HL-60/S4 (cell line): ENCODE results near the gene CELSR2.
"Not testable (repeated sequence)": the region's sequence is repeated elsewhere in the genome, so short reads cannot be mapped to it uniquely, and the experiment has no call there.

ENCODE experiments used
- in situ Hi-C: fragments of 300-500 bp; cut with MboI; formaldehyde crosslinking; loops from 2 replicates; pipeline ENCODE4 v1.14.3; 2022; ENCODE audit warnings: low sequenced_read_pairs

The CELSR2 gene

GRCh38 chr1:109295712-109296415 is 46.5 kb downstream of the CELSR2 start:
- in situ Hi-C loops, result no loop called here

GRCh38 chr1:109296782-109297181 is 47.4 kb downstream of the CELSR2 start:
- in situ Hi-C loops, result no loop called here

- in situ Hi-C loops, result no loop called here
These were observed 49.6 kb downstream of the CELSR2 start for GRCh38 chr1:109298666-109299557.

- in situ Hi-C loops, result no loop called here
These were observed 50.4 kb downstream of the CELSR2 start for GRCh38 chr1:109299558-109300343.

DNA sequence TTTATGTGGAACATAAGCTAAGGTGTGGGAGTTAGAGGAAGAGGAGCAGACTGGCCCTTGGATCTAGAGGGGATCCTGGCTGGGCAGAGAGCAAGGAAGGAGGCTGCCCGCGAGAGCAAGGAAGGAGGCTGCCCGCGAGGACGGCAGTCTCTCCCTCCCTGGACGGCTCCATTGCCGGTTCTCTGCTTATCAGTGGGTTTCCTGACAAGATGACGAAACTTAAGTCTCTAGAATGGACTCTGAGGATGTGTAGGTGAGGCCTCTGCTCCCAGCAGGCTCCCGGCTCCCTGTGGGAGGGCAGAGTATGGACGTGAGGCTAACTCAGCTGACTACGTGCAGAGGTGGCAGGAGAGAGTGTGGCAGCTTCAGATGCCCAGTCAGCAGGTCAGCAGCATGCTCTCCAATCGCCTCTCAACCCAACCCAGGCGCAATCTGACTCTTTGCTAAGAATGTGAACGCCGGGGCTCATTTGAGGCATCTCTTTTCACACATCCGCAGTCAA is 51.4 kb downstream of the CELSR2 start:
- in situ Hi-C loops, result no loop called here

- in situ Hi-C loops, result no loop called here
These were observed 52.5 kb downstream of the CELSR2 start for GRCh38 chr1:109301874-109302273.

GRCh38 chr1:109304226-109304920 is 55.0 kb downstream of the CELSR2 start:
- in situ Hi-C loops, result no loop called here

- in situ Hi-C loops, result not testable (repeated sequence)
These were observed 56.7 kb downstream of the CELSR2 start for GRCh38 chr1:109305991-109306390.

DNA sequence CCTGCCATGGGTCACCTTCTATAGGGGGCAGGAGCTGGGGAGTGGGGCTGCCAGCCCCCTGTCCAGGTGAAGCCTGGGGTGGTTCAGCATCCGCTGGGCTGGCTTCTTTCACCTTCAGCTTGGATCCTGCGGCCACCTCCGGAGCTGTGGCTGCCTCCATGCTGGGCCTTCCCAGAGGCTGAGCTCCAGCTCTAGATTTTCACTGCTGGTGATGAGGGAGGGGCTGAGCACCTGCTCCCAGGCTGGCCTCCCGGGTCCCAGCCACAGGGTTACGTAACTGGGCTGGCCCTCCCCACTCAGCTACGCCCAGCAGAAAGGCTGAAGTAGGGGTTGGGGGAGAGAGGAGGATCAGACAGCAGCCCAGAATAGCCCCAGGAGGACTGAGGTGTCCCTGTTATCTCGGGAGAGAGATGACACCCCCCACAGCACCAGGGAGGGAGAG is 57.5 kb downstream of the CELSR2 start, which contains the start of gene MYBPHL:
MYBPHL (minus strand) TSS at position 180 of the 442 bp plus-strand sequence; CDS start at position 160, 20 bp downstream.
- in situ Hi-C loops, result no loop called here

- in situ Hi-C loops, result no loop called here
These were observed 58.1 kb downstream of the CELSR2 start for GRCh38 chr1:109307274-109308021.

DNA sequence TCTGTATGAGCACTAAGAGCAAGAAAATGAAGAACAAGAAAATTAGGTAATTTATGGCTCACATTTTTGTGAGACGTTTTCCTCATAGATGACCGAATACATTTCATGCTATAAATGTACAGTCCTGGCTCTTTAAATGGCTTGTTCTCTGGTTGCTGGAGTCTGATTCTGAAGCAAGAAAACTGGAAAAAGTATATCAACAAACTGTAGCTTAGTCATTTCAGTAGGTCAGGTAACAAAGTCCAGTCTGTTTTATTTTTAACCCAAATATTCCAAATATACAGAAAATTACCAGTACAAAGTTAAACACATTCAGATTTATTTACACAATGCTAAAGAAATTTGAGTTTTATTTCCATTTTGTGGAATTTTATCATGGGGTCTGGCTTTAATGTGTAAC is 60.0 kb downstream of the CELSR2 start:
- in situ Hi-C loops, result no loop called here

- in situ Hi-C loops, result no loop called here
These were observed 62.9 kb downstream of the CELSR2 start for GRCh38 chr1:109312246-109312645.

DNA sequence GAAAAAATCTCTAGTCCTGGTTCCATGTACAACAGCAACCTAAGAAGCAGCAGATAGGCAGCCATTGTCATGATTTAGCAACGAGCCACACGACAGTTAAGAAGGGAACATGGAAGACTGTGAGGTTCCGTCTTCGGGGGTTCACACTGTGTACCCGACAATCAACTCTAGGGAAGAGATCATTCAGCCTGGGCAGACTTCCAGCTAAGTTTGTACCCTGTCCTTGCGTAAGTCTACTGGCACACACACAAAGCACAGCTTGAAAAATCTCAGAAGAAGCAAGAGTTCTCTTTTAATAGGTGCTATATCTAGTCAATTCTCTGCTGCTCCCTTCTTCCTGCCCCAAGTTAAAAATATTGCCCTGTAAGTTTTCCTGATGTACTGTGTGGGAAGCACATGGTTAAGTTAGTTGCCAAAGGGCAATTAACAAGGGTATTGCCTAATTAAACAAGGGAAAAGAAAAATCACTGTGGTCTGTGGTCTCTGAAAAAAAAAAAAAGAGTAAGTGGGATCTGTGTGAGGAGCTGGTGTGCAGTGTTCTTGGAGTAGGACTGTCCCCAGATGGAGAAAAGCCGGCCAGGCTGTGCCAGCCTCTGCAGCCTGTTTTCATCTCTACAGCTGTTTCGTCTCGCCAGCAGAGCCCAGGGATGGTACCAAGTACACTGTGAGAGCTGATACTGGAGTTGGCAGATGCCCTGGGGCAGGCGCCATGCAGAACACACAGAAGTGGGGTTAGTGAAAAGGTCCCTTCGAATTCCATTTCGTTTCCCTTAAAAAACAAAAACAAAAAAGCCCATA is 63.8 kb downstream of the CELSR2 start:
- in situ Hi-C loops, result no loop called here

GRCh38 chr1:109314795-109315194 is 65.5 kb downstream of the CELSR2 start:
- in situ Hi-C loops, result no loop called here

GRCh38 chr1:109315288-109315687 is 65.9 kb downstream of the CELSR2 start:
- in situ Hi-C loops, result no loop called here

- in situ Hi-C loops, result no loop called here
These were observed 67.2 kb downstream of the CELSR2 start for GRCh38 chr1:109316506-109316905.

GRCh38 chr1:109319114-109319513 is 69.8 kb downstream of the CELSR2 start:
- in situ Hi-C loops, result no loop called here

DNA sequence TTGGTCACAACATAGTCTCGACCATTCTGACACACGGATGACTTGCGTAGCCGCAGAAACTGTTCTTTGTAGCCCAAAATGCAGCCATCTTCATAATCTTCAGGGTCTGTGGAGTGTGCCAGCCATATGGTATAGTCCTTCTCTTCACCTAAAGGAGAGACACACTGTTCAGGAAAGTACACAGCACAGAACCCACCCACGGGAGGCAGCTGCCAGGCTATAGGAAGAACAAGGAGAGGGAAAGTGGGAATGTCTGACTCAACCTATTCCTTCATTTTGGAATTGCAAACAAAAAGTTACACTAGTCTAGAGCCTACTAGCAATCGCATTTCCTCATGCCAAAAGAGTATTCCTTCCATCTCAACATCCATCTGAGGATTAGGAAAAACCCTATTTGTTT is 73.6 kb downstream of the CELSR2 start:
- in situ Hi-C loops, result no loop called here
